Stomach smooth muscle (tissue), 2 donors: ENCODE data around the gene NEDD4.
"Not testable (repeated sequence)": the region's sequence is repeated elsewhere in the genome, so short reads cannot be mapped to it uniquely, and the experiment has no call there.

Experiments
- H3K27ac ChIP-seq: one replicate; pipeline ENCODE4 v1.7.0; 2013; ENCODE audit warnings: mild to moderate bottlenecking, low read length, inconsistent platforms
- H3K27me3 ChIP-seq, 2 donors: one replicate each; pipeline ENCODE4 v1.7.0; 2013; ENCODE audit warnings: low read length in 2 of 2; ENCODE audit not compliant: insufficient read depth in 2 of 2, control insufficient read depth in 1 of 2
- H3K36me3 ChIP-seq, 2 donors: one replicate each; pipeline ENCODE4 v1.7.0; 2013; ENCODE audit warnings: low read length in 2 of 2; ENCODE audit not compliant: control insufficient read depth in 2 of 2, insufficient read depth in 2 of 2
- H3K4me1 ChIP-seq: one replicate; pipeline ENCODE4 v1.7.0; 2013; ENCODE audit warnings: low read length; ENCODE audit not compliant: control insufficient read depth, insufficient read depth
- H3K4me3 ChIP-seq, 2 donors: one replicate each; pipeline ENCODE4 v1.7.0; 2013; ENCODE audit warnings: low read length in 2 of 2
- H3K9ac ChIP-seq, 2 donors: one replicate each; pipeline ENCODE4 v1.7.0; 2013; ENCODE audit warnings: low read length in 2 of 2, mild to moderate bottlenecking in 1 of 2
- H3K9me3 ChIP-seq, 2 donors: one replicate each; pipeline ENCODE4 v1.7.0; 2013; ENCODE audit warnings: low read length in 2 of 2; ENCODE audit not compliant: control insufficient read depth in 2 of 2
- donor health status: healthy.
- donor health status: Pancreatic carcinoma.

NEDD4 gene

DNA sequence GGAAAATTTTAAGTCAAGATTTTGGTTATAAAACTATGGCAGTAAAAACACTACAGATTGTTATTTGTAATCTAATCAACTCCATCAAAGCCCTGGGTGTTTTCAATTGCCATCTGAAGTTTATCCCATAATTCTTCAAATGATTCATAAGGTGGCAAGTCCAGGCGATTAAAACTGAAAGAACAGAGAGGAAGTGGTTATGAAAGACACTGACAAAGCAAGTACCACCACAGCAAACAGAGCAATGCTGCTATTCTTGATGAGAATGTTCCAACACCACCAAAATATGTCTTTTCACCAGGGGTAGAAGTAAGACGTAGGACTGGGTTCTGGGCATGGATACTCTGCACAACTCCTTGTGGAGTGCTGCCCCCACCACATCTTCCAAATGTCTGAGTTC, 163.6 kb downstream of the NEDD4 start:
- Histone ChIP-seq H3K9ac (no peak overlapping the region), H3K4me1 (no peaks in the 10 kb centered on the region), H3K9me3 (no peaks in the 10 kb centered on the region), H3K27ac (no peak overlapping the region), H3K36me3 (peaks cover 10 to 11% of the 10 kb centered on the region in 2 donors), H3K4me3 (no peak overlapping the region), H3K27me3 (no peaks in the 10 kb centered on the region)

GRCh38 chr15:55827955-55828354, 165.5 kb downstream of the NEDD4 start:
- Histone ChIP-seq H3K27me3 (no peaks in the 10 kb centered on the region), H3K9ac (no peak overlapping the region), H3K4me3 (no peak overlapping the region), H3K4me1 (peaks cover 4% of the 10 kb centered on the region), H3K27ac (no peak overlapping the region), H3K9me3 (no peaks in the 10 kb centered on the region), H3K36me3 (peaks cover 9 to 10% of the 10 kb centered on the region in 2 donors)

DNA sequence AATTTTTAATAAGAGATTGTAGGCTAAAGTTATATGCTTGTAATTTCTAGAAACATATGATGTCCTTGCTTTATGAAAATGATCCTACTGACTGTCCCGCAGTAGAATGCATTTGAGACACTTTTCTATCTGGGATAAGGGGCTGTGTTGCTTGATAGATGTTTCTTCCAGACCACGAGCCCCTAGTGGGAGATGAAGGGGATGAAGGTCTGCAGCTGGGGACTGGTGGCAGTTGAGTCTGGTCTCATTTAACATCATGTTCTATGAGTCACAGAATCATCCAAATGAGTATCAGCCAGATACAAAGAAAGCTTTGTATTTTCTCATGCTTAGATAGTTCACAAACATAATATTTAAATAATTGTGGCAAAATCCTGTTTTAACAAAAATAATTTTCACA, 166.2 kb downstream of the NEDD4 start:
- Histone ChIP-seq H3K4me3 (no peak overlapping the region), H3K36me3 (peaks cover 9 to 10% of the 10 kb centered on the region in 2 donors), H3K4me1 (peaks cover 6% of the 10 kb centered on the region), H3K9me3 (no peaks in the 10 kb centered on the region), H3K27me3 (no peaks in the 10 kb centered on the region), H3K27ac (no peak overlapping the region), H3K9ac (no peak overlapping the region)

DNA sequence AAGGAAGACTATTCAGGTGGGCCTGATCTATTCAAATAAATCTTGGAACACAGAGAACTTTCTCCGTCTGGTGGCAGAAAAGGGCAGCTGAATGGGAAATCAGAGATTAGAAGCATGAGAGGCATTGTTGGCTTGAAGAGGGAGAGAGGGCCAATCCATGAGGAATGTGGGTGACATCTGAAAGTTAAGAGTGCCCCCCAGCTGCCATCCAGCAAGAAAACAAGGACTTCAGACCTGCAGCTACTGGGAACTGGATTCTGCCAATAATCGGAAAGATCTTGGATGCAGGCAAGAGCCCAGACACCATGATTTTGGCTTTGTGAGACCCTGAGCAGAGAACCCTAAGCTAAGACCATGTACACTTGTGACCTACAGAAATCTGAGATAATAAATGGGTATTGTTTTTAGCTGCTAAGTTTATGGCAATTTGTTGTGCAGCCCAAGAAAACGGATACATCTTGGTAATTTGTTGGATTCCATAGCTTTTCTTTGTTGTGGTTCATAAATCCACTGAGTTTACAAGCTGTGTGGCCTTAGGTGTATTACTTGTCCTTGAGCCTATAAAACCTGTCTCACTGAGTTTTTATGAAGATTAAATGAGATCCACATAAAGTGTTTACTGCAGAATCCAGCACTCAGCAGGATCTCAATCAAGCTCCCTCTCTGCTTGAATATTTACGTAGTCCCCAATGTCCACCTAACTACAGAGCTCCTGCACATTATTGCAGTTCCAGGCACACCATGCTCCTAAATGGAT, 168.4 kb downstream of the NEDD4 start:
- H3K9me3 ChIP-seq: no peaks in the 10 kb centered on the region
- H3K27me3 ChIP-seq: no peaks in the 10 kb centered on the region
- H3K4me3 ChIP-seq: no peak overlapping the region
- no peak overlapping the region for H3K9ac ChIP-seq
- H3K27ac ChIP-seq: no peak overlapping the region
- peaks cover 6% of the 10 kb centered on the region for H3K4me1 ChIP-seq
- peaks cover 2 to 5% of the 10 kb centered on the region in 2 donors for H3K36me3 ChIP-seq

- peaks cover 6% of the 10 kb centered on the region for H3K4me1 ChIP-seq
- H3K9me3 ChIP-seq: no peaks in the 10 kb centered on the region
- H3K4me3 ChIP-seq: no peak overlapping the region
- no peaks in the 10 kb centered on the region for H3K36me3 ChIP-seq
- H3K9ac ChIP-seq: no peak overlapping the region
- no peak overlapping the region for H3K27ac ChIP-seq
- H3K27me3 ChIP-seq: no peaks in the 10 kb centered on the region
These were observed 169.6 kb downstream of the NEDD4 start for GRCh38 chr15:55823699-55824340.

GRCh38 chr15:55823191-55823670, 170.2 kb downstream of the NEDD4 start:
- H3K4me1 ChIP-seq: peaks cover 6% of the 10 kb centered on the region
- no peaks in the 10 kb centered on the region for H3K9me3 ChIP-seq
- no peak overlapping the region for H3K4me3 ChIP-seq
- H3K27ac ChIP-seq: peak overlapping the region; percentile 20
- H3K36me3 ChIP-seq: no peaks in the 10 kb centered on the region
- H3K9ac ChIP-seq: no peak overlapping the region
- H3K27me3 ChIP-seq: no peaks in the 10 kb centered on the region

- not testable (repeated sequence) for H3K9me3 ChIP-seq, H3K36me3 ChIP-seq, H3K27me3 ChIP-seq, H3K9ac ChIP-seq, H3K27ac ChIP-seq, H3K4me3 ChIP-seq, H3K4me1 ChIP-seq
These were observed 171.7 kb downstream of the NEDD4 start for GRCh38 chr15:55821740-55822139.

DNA sequence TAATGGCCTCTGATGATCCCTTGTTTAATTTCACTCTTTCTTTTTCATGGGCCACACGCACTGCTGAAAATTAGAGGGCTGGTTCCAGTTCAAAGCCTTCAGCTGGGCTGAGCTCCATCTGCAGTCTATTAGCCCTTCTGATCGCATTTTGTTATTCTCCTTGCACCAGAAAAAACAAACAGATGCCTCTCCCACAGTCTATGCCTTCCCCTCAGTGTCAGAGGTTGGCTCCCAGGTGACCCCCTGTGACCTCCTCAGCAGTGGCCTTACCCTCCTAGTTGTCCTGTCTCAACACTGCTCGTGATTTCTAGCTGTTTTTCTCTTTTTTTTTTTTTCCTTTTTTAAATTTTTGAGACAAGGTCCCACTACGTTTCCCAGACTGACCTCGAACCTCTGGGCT, 173.4 kb downstream of the NEDD4 start:
- Histone ChIP-seq H3K9me3 (no peaks in the 10 kb centered on the region), H3K27ac (no peak overlapping the region), H3K4me3 (no peak overlapping the region), H3K27me3 (no peaks in the 10 kb centered on the region), H3K9ac (no peak overlapping the region), H3K36me3 (no peaks in the 10 kb centered on the region), H3K4me1 (peaks cover 6% of the 10 kb centered on the region)

DNA sequence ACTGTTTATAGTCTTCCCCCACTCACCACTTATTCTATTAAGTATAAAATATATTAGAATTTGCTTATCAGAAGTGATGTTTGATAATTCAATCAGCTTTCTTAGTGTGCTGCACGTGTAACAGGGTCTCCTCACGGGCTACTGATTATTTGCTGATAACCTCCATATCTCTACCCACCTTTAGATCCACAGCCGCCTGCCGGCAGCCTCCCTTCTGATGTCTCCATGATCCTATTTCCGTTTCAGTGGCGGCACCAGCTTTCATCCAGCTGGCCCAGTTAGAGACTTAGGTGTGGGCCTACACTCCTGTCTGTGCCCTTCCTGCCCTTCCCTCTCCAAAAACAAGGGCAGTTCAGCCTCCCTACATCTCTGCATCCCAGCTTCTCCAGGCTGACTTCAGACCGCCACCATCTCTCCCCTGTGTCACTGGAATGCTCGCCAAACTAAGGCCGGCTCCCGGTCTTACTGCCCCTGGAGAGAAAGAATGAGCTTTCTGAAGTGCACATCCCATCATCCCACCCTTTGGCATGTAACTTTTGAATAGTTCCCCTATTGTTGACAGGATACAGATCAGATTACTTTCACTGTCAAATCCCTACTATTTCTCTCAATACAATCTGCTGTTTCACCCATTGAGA, 173.9 kb downstream of the NEDD4 start:
- H3K9me3 ChIP-seq: no peaks in the 10 kb centered on the region
- no peaks in the 10 kb centered on the region for H3K27me3 ChIP-seq
- no peaks in the 10 kb centered on the region for H3K36me3 ChIP-seq
- H3K4me3 ChIP-seq: no peak overlapping the region
- no peak overlapping the region for H3K27ac ChIP-seq
- no peak overlapping the region for H3K9ac ChIP-seq
- H3K4me1 ChIP-seq: peaks cover 6% of the 10 kb centered on the region

DNA sequence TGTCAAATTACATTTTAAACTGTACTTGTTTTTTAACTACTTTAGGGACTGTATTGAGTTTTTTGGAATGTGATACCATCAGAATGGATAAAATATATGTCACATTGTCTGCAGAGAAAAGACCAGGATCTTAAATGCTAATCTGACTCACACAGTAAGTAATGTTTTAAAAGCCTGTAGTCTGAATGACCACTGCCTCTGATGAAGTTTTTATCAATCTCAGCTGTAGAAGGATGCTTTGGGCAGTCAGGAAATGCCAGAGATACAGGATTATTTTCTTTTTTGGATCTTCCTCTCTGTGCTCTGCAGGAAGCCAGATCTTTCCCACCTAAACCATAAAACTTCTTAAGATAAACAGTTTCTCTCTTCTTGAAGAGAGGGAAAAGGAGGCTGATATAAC, 177.4 kb downstream of the NEDD4 start:
- Histone ChIP-seq H3K9me3 (no peaks in the 10 kb centered on the region), H3K27ac (no peak overlapping the region), H3K4me3 (no peak overlapping the region), H3K27me3 (no peaks in the 10 kb centered on the region), H3K36me3 (no peaks in the 10 kb centered on the region), H3K9ac (no peak overlapping the region), H3K4me1 (no peaks in the 10 kb centered on the region)
